SH-SY5Y (cell line): Measurements from ENCODE around the gene PFDN1.

Source experiments
- GATA2 ChIP-seq: IDR thresholded peaks from 2 replicates; pipeline ENCODE4 v1.6.1; 2011; ENCODE audit warnings: mild to moderate bottlenecking, low read depth, low read length
- GATA3 ChIP-seq: IDR thresholded peaks from 2 replicates; pipeline ENCODE4 v1.6.1; 2011; ENCODE audit warnings: low read depth, mild to moderate bottlenecking, low read length, moderate library complexity

DNA sequence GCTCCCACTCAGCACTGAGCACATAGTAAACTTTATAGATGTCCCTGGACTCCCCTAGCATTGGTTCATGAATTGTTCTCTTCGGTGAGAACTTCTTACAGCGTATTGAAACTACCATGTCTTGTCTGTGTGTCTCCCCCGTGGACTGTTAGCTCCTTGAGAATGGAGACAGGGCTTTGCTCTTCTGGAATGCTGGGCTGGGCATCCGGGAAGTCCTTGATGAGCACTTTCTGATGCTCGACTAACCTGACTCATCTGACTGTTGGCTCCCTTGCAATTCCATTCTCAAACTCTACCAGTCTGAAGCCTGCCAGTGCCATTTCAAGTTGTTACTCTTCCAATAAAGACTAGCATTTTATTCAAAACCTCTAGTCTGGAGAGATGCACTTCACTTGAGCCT is 15.0 kb upstream of the PFDN1 start:
- TF ChIP-seq GATA2 (no peak), GATA3 (no peak)
